ENCODE data around the gene CDC42BPA. TPM values are rescaled to one million over a fixed set of nuclear protein-coding genes. Genes with fewer than 3 reads are reported as not detected.
A peak's percentile ranks its signal among the peaks of the same experiment; 100 is the strongest.

The CDC42BPA gene
- total and polyA plus RNA-seq, 2 of the 13 experiments (the other 11 are each of a cell fraction or from before 2014, with no cell fraction given), result 6.5 to 16.0 TPM

GRCh38 chr1:227308367-227309336 is 9.6 kb downstream of the CDC42BPA start (continued):
- no peak for TF ChIP-seq TARDBP (CRISPR knock-in tag; IDR thresholded peaks at IDR 0.05)
- no peak for TF ChIP-seq DZIP1 (CRISPR knock-in tag; IDR thresholded peaks at IDR 0.05)

GRCh38 chr1:227306689-227307088 is 11.6 kb downstream of the CDC42BPA start:
- no peak for ATAC-seq
- intact Hi-C loops (cut with micrococcal nuclease; ENCODE audit: unreplicated experiment), result no loop called here
- no peaks in the 10 kb centered on the region; the same call in 1 of the 2 replicates for H4K20me1 ChIP-seq (ENCODE audit: insufficient read depth, low read length)
- H3K36me3 ChIP-seq (replicated peaks in 1 of 2; ENCODE audit: control insufficient read depth in 1 of 2, insufficient read depth in 2 of 2, low read length in 2 of 2), result no peaks in the 10 kb centered on the region
- no peak overlapping the region for H2AFZ ChIP-seq (ENCODE audit: low read length)
- peak; percentile 84 for TF ChIP-seq ZNF7 (CRISPR knock-in tag; IDR thresholded peaks at IDR 0.05)
- TF ChIP-seq MATR3 (CRISPR knock-in tag; IDR thresholded peaks at IDR 0.05), result no peak
- no peak for TF ChIP-seq ZBTB8A (CRISPR knock-in tag; IDR thresholded peaks at IDR 0.05; ENCODE audit: borderline replicate concordance, low read depth)
- H3K9me3 ChIP-seq (ENCODE audit: low read length), result no peaks in the 10 kb centered on the region
- no peaks in the 10 kb centered on the region for H3K27me3 ChIP-seq (ENCODE audit: control insufficient read depth in 1 of 2, insufficient read depth in 2 of 2, low read length in 2 of 2)
- no TSS peak for BruUV-seq (replicated peaks)
- WGBS (ENCODE audit: low lambda C conversion rate), result 96% methylated on average over 3 of the region's 3 CpGs
- H3K4me2 ChIP-seq (ENCODE audit: low read depth, low read length), result no peak overlapping the region
- in situ Hi-C loops (cut with HindIII; ENCODE audit: extremely low pct_ligation_motif_present, low pct_unique_long_range_greater_than_20kb), result no loop called here
- no peak for FAIRE-seq
- H3K4me3 ChIP-seq (replicated peaks in 1 of 3; ENCODE audit: insufficient read depth in 1 of 3, low read depth in 2 of 3, low read length in 3 of 3), result no peak overlapping the region
- no peaks in the 10 kb centered on the region for H3K4me1 ChIP-seq (ENCODE audit: insufficient read depth, low read length)
- peaks cover 43% of the 10 kb centered on the region for H3K79me2 ChIP-seq (ENCODE audit: insufficient read depth, low read length)
- POLR2A ChIA-PET, result no interaction called here
- H3K27ac ChIP-seq (ENCODE audit: extremely low read length, insufficient read depth, low read length), result no peak overlapping the region
- CTCF ChIA-PET (ENCODE audit: low intra/inter-chr PET ratio, low total read pairs), result no interaction called here
- DNase-seq (ENCODE audit: low spot score), result no peak
- H3K9ac ChIP-seq (ENCODE audit: insufficient read depth, low read depth, low read length), result no peak overlapping the region
